ENCODE measurements around the gene PPP1R3G. TPM values are rescaled to one million over a fixed set of nuclear protein-coding genes. Genes with fewer than 3 reads are reported as not detected.

The PPP1R3G gene
- total and polyA plus RNA-seq, 2 of the 13 experiments (the other 11 are each of a cell fraction or from before 2014, with no cell fraction given), result 1.2 to 1.3 TPM

- TF ChIP-seq ZNF318 (CRISPR knock-in tag; IDR thresholded peaks at IDR 0.05), result no peak
- TF ChIP-seq PTBP1 (IDR thresholded peaks at IDR 0.05; ENCODE audit: low read depth, low read length, poor library complexity, severe bottlenecking), result no peak
- TF ChIP-seq TOE1 (CRISPR knock-in tag; IDR thresholded peaks at IDR 0.05), result peak; percentile 25; the same call in 1 of the 2 replicates
- TF ChIP-seq FOXO4 (CRISPR knock-in tag; conservative IDR thresholded peaks at IDR 0.05), result no peak
- peak; percentile 90 for TF ChIP-seq ZNF460 (CRISPR knock-in tag; IDR thresholded peaks at IDR 0.05; ENCODE audit: borderline replicate concordance)
- no peak for TF ChIP-seq DMTF1 (CRISPR knock-in tag; IDR thresholded peaks at IDR 0.05)
- peak; percentile 88 for TF ChIP-seq CHD4 (IDR thresholded peaks at IDR 0.05; ENCODE audit: borderline replicate concordance, low read length)
- no peak for TF ChIP-seq ZNF577 (CRISPR knock-in tag; IDR thresholded peaks at IDR 0.05; ENCODE audit: borderline replicate concordance, low read depth)
- no peak for TF ChIP-seq ZBTB46 (CRISPR knock-in tag; IDR thresholded peaks at IDR 0.05; ENCODE audit: borderline replicate concordance)
- TF ChIP-seq BATF2 (CRISPR knock-in tag; IDR thresholded peaks at IDR 0.05), result no peak
These were observed 25.9 kb upstream of the PPP1R3G start (continued) for GRCh38 chr6:5059036-5059896.
